MM.1S (cell line): ENCODE data around the gene ZNF628.

Source experiments
- CTCF ChIP-seq: fragments of 300-600 bp; sonication (generic); IDR thresholded peaks from 2 replicates; pipeline ENCODE4 v1.5.1; 2016; ENCODE audit warnings: antibody characterized with exemption, low read length, mixed read lengths
- EZH2 ChIP-seq: fragments of 300-600 bp; sonication (generic); optimal IDR thresholded peaks from 2 replicates; pipeline ENCODE3; 2017; ENCODE audit warnings: low read depth, mild to moderate bottlenecking, antibody characterized with exemption, low read length, mixed read lengths

- TF ChIP-seq EZH2, result no peak
- TF ChIP-seq CTCF, result no peak
These were observed 10.2 kb upstream of the ZNF628 start for GRCh38 chr19:55466241-55466614.
